ENCODE measurements around the gene ZNRF3. TPM values are rescaled to one million over a fixed set of nuclear protein-coding genes. Genes with fewer than 3 reads are reported as not detected.
A peak's percentile ranks its signal among the peaks of the same experiment; 100 is the strongest.
"Not testable (repeated sequence)": the region's sequence is repeated elsewhere in the genome, so short reads cannot be mapped to it uniquely, and the experiment has no call there.

ZNRF3 gene
- total RNA-seq, 1 donor from 2014 or later, result 9.6 TPM

DNA sequence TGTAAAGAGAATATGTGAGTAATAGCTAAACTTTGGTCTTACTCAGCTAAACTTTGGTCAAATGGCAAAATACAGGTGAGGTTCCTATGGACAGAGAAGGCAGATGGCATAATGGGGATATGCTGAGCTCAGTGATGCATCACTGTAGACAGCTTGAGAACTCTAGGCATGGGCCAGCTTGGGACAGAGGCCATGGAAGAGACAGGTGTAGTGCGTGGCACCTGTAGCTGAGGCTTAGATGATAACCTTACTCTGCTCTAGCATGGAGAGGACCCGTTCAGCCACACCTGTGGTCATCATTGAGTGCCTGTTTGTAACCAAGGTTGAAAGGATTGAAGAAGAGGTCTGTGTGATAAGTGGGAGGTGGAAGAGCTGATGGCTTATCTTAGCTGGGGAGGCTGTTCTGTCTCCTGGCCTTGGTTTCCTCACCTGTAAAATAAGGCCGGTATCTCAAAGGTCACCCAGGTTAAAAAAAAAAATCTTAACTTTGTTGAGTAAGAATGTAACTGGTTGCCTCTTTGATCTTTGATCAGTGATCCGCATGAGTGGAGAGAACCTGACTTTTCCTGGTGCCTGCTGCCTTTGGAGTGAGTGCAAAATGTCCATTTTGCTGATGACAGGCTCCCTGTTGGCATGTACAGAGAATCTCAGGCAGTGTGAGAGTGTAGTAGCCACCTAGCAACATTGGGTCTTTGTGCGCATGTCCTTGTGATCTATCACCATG is 48.6 kb downstream of the ZNRF3 start:
- DNase-seq (ENCODE audit: low spot score), result no peak

DNA sequence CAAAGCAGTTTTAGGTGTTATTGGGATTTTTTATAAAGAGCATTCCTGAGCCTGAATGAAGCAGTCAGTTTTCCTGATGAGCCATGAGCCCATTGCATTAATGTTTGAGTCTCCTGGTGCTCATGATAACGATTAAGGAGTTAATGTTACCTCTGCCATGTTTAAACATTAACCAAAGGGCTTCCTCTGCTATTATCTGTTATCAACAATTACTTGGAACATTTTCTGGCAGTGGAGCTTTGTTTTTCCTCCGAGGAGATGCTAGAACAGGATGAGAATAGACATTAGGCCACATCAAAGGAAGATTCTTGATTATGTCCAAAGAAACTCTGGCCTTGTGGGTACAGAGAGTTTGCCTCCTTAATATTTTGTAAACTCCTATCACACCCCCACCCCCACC is 49.9 kb downstream of the ZNRF3 start:
- DNase-seq (ENCODE audit: low spot score), result no peak

DNA sequence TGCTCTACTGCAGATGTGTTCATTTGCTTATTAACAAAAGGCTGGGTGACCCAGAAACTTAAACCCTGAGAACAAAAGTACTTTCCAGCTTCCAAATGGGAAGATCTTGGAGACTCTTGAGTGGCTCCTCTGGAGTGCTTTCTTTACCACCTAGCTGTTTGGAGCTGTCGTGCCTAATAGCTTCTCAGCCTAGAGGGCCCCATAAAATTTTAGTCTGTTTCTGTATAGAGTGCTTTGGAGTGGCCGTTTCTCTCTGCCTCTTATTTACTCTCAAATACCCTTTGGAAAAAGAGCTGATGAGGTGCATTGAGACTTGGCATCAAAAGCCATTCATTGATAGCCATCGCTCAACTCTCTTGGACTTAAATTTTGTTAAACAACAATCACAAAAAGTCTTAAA is 50.7 kb downstream of the ZNRF3 start:
- no peak for DNase-seq (ENCODE audit: low spot score)

DNA sequence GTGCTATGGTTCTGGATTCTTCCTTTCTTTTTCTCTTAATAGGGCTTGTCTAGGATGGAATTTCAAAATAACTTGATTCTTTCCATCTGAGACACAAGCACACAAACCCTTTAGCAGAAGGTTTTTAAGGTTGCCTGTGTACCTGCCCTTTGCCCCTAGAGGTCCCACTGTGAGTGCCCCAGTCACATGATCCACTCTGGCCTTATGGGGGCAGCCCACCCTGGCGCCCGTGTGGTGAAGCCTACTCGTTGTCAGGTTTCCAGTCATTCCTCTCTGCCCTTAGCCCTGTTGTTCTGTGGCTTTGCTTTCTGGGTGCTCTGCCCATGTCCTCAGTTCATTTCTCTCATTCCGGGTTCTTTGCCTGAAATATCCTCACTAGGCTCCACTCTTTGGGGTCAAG is 51.8 kb downstream of the ZNRF3 start:
- no peak for DNase-seq (ENCODE audit: low spot score)

DNA sequence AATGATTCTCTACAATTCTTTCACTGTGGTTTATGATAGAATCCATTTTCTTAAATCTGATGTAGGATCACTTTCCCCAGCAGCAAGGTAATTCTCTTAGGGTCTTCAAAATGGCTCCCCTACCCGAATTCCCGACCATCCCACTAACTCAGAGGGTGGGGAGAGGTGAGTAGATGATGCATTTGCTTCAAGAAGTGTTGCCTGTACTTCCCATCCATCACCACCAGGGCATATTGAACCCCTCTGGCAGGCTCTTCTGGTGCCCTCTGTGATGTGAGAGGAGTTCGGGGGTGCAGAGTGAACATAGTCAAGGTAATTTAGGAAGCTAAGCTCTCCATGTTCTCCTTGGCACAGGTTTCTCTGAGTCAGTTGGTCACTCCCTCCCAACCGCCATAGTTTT is 52.3 kb downstream of the ZNRF3 start:
- no peak for DNase-seq (ENCODE audit: low spot score)

DNA sequence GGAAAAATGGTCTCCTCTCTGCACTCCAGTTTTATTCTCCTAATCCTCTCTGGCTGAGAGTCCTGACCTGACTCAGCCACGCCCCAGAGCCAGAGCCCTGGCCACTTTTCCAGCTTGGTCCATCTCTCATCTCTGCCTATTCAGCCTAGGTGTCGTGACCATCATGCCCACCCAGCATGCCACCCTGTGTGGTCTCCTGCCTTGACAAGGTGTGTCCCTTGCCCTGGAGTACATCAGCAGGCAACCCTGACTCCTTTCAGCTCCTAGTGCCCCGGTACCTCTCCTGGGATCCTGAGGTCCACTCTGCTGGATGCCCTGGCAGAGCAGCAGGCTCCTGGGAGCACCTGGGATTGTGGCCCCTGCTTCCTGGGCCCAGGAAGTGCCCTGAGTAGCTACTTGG is 52.8 kb downstream of the ZNRF3 start:
- no peak for DNase-seq (ENCODE audit: low spot score)

DNA sequence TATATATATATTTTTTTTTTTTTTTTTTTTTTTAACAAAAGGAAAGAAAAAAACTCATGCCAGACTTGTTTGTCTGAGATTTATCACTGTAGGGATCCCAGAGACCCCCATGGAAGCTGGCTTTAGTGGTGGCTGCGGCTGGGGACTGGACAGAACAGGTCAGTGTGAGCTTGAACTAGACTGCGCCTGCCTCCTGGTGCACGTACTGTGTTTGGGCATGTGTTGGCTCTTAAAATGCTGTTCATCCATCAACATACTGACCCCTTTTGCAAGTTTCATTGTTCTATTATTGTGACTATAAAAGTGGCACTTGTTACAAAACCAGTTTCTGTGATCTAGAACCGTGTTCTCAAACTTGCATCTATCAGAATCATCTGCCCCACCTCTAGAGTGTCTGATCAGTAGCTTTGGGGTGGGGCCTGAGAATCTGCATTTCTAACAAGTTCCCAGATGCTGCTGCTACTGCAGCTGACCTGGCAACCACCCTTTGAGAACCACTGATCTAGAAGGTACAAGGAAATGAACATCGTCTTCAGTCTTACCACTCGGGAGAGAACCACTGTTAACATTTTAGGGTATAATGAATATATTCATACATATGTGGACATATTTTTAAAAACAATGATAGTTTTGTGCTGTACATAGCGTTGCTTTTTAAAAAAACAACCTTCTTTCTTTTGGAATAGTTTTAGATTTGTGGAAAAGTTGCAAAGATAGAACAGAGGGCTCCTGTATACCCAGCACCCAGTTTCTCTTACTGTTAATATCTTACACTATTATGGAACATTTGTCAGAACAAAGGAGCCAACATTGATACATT is 54.0 kb downstream of the ZNRF3 start:
- DNase-seq (ENCODE audit: low spot score), result no peak

DNA sequence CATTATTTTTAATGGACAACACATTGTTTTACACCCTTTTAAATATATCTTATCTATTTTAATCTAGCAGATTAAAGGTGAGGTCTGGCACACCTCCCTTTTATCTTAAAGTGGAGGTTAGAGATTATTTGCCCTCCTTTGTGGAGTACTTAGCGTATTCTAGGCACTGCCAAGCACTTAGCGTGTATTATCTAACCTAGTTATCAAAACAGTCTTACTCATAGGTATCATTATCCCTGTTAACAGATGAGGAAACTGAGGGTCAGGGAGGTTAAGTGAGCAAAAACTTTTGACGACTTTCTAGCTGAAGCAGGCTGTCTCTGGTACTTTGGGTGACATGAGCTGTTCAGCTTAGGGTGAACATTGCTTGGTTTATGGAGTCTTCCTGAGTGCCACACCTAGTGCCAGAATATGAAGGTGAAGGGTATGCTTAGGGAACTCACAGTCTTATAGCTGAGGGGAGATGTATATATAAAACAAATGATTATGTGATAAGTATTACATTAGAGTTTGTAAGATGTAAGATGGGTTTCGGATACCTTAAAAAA is 55.0 kb downstream of the ZNRF3 start:
- DNase-seq (ENCODE audit: low spot score), result no peak

DNA sequence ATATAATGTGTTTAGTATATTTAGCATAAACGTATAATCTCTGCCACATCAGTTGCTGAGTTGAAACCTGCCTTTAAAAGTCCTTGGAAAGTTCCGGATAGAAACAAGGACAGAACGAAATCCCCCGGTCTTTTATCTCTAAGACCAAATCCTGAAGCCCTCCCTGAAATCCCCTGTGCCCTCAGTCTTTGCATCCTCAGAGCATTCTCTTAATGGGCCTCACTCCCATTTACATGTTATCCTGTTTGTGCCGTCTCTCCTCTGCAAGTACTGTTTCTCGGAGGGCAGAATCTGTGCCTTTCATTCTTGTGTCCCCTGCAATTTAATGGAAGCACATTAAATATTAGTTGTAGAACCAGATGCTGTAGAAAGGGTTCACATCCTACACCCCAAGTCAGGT is 56.0 kb downstream of the ZNRF3 start:
- no peak for DNase-seq (ENCODE audit: low spot score)

DNA sequence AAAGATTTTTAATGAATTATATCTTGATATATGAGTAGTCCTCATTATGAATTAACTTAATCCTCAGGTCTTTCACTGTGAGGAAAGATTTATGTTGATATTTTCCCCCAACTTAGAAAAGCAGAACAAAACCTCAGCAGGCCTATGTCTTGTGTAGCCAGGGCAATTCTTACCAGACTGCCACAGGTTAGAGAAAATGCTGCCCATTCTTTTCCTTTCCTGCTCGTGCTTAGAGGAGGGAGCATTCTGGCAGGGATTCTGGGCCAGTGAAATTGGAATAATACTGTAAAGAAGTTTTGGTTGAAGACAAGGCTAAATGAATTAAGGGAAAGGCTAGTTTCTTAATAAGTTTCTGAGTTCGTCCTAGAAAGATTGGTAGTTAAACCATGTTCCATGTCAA is 56.6 kb downstream of the ZNRF3 start:
- DNase-seq (ENCODE audit: low spot score), result no peak

DNA sequence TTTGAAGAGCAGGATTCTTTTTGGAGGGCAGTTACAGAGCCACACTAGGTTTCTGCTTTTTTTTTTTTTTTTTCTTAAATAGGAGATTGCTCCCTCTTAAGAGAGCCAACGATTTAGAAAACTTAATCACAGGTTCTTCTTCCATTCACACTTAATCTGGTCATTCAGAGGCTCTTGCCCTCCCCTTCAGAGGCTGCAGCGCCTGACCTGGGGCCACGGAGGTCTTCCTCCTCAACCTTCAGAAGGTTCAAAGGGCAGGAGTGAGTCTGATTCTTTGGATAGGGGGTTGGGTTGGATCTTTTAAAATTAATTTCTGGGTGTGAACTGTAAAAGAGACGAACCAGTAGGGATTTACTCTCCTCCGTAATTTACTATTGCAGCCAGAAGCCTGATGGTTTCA is 57.1 kb downstream of the ZNRF3 start:
- no peak for DNase-seq (ENCODE audit: low spot score)

DNA sequence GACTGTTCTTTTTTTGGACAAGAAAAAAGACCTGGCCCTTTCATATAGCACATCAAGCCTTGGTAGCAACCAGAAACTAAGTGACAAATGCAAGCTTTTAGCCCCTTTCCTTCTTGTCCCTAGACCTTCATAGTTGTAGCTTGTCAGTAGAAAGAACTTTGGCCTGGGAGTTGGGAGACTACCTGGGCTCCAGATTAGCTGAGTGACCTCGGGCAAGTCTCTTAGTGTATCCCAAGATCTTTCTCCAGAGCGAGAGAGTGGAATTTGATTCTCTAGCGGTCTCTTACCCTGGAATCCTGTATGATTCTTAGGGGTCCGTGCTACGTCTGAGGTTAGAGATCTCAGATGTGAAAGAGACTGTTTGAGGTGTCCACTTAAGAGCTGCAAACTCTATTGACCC is 59.0 kb downstream of the ZNRF3 start:
- no peak for DNase-seq (ENCODE audit: low spot score)

DNA sequence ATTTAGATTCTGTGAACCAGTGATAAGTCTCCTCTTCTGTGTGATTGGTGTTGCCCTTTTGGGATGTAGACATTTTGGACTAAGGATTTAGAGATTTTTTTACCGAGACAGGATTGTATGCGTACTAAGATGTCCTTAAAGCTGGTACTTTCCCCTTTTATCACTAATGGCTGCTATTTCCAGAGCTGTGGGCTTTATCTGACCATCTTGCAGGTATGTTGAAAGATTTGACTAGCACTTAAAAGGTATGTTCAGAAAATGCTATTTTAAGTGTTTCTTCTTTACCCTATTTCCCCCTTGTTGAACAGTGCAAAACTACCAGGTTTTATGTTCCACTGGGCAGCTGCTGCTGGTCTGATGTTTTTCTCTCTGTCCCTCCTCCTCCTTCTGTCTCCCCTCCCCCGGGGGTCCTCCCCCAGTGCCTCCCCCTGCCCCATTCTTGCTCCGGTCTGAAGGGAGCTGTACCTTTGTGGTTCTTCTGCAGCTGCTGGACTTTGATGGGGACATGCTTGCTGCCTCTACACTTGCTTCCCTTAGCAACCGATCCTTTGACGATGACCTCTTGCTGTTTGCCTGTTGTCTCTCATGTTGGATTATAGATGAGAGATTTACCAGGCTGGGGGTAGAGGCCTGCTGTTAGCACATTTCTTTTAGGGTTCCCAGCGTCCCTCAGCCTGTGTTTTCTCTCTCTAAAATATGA is 59.6 kb downstream of the ZNRF3 start:
- DNase-seq (ENCODE audit: low spot score), result no peak

DNA sequence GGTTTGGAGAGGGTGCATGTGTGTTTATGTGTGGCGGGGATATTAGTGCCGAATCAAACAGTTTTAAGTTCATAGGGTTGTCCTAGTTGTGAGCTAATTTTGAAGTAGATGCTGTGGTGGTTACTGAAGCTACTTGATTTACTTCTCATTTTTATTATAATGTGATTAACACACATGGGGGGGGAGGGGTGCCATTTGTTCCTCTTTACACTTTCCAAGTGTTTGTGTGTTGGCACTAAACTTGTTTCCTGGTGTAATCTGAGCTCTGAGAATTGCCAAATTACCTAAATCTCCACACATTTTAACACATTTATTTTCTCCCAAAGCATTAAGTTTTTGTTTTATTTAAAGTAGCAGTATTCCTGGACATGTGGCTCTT is 60.1 kb downstream of the ZNRF3 start:
- no peak for DNase-seq (ENCODE audit: low spot score)

DNA sequence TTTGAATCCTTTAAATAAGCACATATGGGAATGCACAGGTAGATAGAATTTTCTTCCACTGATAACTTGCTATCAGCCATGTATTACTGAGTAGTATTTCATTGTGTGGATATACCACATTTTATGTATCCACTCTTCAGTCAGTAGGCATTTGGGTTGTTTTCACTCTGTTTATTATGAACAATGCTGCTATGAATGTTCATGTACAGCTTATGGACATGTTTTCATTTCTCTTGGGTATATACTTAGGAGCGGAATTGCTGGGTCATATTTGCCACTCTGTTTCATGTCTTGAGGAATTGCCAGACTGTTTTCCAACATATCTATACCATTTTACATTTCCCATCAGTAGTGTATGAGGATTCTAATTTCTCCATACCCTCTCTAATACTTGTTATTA is 63.8 kb downstream of the ZNRF3 start:
- DNase-seq (ENCODE audit: low spot score), result no peak

DNA sequence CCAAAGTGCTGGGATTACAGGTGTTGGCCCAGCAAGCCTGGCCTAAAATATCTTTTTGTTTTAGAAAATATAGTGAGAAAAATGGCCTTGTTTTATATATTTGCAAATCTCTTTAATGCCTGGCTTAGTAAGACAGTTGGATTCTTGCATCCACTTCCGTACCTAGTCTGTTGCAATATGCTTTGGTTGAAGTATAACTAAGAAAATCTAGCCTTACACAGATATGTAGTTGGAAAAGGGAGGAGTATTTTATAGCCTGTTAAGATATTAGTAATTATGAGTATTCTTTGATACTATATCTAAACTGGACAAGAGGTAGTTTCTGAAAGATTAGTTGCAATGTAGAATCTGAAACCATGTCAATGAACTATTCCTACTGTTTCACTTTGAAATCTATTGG is 65.1 kb downstream of the ZNRF3 start:
- DNase-seq (ENCODE audit: low spot score), result no peak

DNA sequence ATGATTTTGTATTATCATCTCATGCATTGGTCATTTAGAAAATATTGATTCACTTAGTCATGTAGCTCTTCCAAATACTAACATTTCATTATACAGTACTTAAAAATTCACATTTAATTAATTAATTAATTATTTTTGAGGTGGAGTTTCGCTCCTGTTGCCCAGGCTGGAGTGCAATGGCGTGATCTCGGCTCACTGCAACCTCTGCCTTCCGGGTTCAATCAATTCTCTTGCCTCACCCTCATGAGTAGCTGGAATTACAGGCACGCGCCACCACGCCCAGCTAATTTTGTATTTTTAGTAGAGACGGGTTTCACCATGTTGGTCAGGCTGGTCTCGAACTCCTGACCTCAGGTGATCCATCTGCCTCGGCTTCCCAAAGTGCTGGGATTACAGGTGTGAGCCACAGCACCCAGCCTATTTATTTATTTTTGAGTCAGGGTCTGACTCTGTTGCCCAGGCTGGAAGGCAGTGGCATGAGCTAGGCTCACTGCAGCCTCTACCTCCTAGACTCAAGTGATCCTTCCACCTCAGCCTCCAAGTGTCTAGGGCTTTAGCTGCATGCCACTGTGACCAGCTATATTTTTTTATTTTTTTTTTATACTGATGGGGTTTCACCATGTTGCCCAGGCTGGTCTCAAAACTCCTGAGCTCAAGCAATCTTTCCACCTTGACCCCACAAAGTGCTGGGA is 65.6 kb downstream of the ZNRF3 start:
- DNase-seq (ENCODE audit: low spot score), result not testable (repeated sequence)

DNA sequence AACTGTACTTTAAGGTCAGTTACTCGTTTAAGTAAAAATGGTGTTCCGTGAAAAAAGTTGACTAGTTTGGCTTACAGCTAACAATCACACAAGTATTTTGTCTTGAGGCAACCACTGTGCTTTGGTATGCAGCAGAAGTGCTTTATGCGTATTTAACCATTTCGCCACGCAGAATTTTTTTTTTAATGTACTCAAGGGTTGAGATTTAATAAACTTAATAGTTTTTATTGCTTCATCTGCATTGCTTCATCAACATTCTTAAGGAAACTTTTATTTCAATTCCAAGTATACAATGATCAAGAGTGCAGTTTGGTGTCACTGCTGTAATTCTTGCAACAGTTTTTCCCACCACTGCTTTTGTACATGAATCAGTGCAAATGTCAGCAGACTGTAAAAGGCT is 66.4 kb downstream of the ZNRF3 start:
- no peak for DNase-seq (ENCODE audit: low spot score)

DNA sequence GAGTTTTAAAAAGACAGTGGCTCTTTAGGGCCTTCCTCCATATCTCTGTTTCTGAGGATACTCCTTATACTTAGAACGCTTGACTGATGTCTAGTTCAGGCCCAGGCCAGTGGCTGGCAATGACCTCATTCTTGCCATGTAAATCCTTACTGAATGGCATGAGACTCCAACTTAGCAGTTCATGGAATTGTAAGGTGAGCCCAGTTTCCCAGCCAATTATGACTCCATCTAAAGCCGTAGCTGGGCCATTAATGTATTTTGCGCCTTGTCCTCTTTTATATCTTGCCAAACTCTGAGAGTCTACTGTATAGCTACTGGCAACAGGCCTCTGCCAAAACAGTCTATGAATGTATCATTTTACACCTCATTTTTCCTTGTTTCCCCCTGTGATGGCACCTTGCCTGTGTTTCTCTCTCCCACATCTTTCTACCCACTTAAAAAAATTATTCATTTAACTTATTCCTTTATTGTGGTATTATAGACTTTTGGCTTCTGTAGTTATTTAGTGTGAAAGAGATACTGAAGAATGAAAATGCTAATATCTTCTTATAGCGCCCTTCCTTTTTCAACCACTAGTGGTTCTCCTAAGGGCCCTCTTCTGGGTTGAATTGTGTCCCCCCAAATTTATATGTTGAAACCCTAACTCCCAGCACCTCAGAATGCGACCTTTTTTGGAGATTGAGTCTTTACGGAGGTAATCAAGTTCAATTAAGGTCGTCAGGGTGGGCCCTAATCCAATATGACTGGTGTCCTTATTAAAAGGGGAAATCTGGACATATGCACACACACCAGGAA is 67.4 kb downstream of the ZNRF3 start:
- no peak for DNase-seq (ENCODE audit: low spot score)

DNA sequence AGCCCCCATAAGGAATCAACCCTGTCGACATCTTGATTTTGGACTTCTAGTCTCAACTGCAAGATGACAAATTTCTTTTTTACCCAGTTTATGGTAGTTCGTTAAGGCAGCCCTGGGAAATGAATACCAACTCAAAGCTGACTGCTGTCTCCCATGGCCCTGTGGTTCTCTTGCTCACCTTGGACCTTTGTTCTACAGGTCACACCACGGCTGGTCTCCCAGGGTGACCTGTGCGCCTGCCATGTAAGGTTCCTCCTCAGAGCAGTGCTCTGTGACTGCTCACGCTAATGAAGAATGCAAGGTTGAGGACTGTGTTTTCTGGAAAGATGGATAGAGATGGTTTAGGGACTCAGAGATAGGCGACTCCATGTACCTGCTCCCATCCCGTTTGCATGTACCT is 68.2 kb downstream of the ZNRF3 start:
- DNase-seq (ENCODE audit: low spot score), result no peak

DNA sequence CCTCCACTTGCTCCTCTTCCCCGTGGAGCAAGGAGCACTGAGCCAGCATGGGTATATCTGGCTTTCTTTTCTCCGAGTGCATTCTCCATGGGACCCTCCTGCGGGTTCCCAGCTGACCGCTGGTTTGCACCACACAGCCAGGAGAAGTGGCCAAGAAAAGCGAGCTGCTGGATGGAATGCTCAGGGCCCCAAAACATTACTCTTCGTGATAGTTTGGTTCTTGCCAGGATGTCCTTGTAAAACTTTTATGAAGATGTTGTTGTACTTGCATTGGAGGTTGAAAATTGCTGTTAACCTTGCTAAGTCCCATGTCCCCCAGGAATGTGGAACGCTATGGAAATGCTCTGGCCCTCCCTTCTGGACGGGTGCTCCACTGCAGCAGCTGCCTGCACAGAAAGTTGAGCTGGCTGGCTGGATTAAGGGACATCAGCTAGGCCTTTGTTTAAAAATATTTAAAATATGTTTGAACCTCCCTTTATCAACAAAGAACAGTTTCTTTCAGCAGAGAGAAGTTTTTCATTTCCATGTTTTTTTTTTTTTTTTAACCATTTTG is 68.7 kb downstream of the ZNRF3 start:
- DNase-seq (ENCODE audit: low spot score), result peak; percentile 51
